ENCODE measurements around the gene SYTL4. TPM values are rescaled to one million over a fixed set of nuclear protein-coding genes. Genes with fewer than 3 reads are reported as not detected.

SYTL4 gene
- total RNA-seq, 1 experiment from 2014 or later: 1.9 TPM

GRCh38 chrX:100642290-100642689 lies 89.6 kb downstream of the SYTL4 start:
- intact Hi-C loops (cut with micrococcal nuclease): no loop called here
- no TSS peak for BruUV-seq (replicated peaks)
- no peak overlapping the region for H3K27ac Mint-ChIP-seq (ENCODE audit: low read depth, unreplicated experiment)
- no peaks in the 10 kb centered on the region for H3K9me3 Mint-ChIP-seq (ENCODE audit: unreplicated experiment)
- H3K36me3 Mint-ChIP-seq (ENCODE audit: insufficient read depth, unreplicated experiment): no peaks in the 10 kb centered on the region
- CTCF ChIA-PET: interaction anchor here (0.5 to 2.0 kb wide), 4 partner anchors 11 to 478 kb away, joined by 3 to 6 read pairs (median 4); no protein-coding TSS in a partner anchor
- DNase-seq (ENCODE audit: unreplicated experiment): peak; percentile 10
- no peak for TF ChIP-seq CTCF (IDR thresholded peaks at IDR 0.05; ENCODE audit: unreplicated experiment)
- POLR2A ChIA-PET: no interaction called here
- H3K4me1 Mint-ChIP-seq (ENCODE audit: insufficient read depth, unreplicated experiment): peaks cover 15% of the 10 kb centered on the region
- no peak overlapping the region for H3K4me3 Mint-ChIP-seq (ENCODE audit: unreplicated experiment)
- H3K27me3 Mint-ChIP-seq (ENCODE audit: insufficient read depth, unreplicated experiment): peaks cover 60% of the 10 kb centered on the region

- TSS peak; percentile 22 for BruUV-seq (replicated peaks)
- Mint-ChIP-seq H3K27me3 (ENCODE audit: insufficient read depth, unreplicated experiment) (peaks cover 24% of the 10 kb centered on the region), H3K27ac (ENCODE audit: low read depth, unreplicated experiment) (peak within 1 kb of the TSS; percentile 86), H3K4me1 (ENCODE audit: insufficient read depth, unreplicated experiment) (no peaks in the 10 kb centered on the region), H3K36me3 (ENCODE audit: insufficient read depth, unreplicated experiment) (peaks cover 13% of the 10 kb centered on the region), H3K4me3 (ENCODE audit: unreplicated experiment) (peak within 1 kb of the TSS; percentile 84), H3K9me3 (ENCODE audit: unreplicated experiment) (no peaks in the 10 kb centered on the region)
- DNase-seq (ENCODE audit: unreplicated experiment): peak; percentile 89
- CTCF ChIA-PET: interaction anchor here (0.6 to 2.5 kb wide), 16 partner anchors 9 to 1407 kb away, joined by 3 to 16 read pairs (median 4); no protein-coding TSS in a partner anchor
- intact Hi-C loops (cut with micrococcal nuclease): loop anchor here (2.0 kb wide), 1 partner anchor 124 kb away; no protein-coding TSS in a partner anchor
- POLR2A ChIA-PET: interaction anchor here (0.6 kb wide), 1 partner anchor 225 kb away, joined by 3 read pairs; no protein-coding TSS in a partner anchor
- TF ChIP-seq CTCF (IDR thresholded peaks at IDR 0.05; ENCODE audit: unreplicated experiment): no peak
Observed at GRCh38 chrX:100636321-100636991, 95.5 kb downstream of the SYTL4 start, which contains the start of gene TSPAN6. Gene TSPAN6 (minus strand): TSS chrX:100636806. CDS start chrX:100636694, 112 bp downstream.

GRCh38 chrX:100635989-100636320 lies 96.0 kb downstream of the SYTL4 start:
- Mint-ChIP-seq H3K9me3 (ENCODE audit: unreplicated experiment) (no peaks in the 10 kb centered on the region), H3K27ac (ENCODE audit: low read depth, unreplicated experiment) (peak overlapping the region; percentile 86), H3K36me3 (ENCODE audit: insufficient read depth, unreplicated experiment) (peaks cover 13% of the 10 kb centered on the region), H3K4me1 (ENCODE audit: insufficient read depth, unreplicated experiment) (no peaks in the 10 kb centered on the region), H3K4me3 (ENCODE audit: unreplicated experiment) (peak overlapping the region; percentile 84), H3K27me3 (ENCODE audit: insufficient read depth, unreplicated experiment) (peaks cover 20% of the 10 kb centered on the region)
- TF ChIP-seq CTCF (IDR thresholded peaks at IDR 0.05; ENCODE audit: unreplicated experiment): no peak
- no TSS peak for BruUV-seq (replicated peaks)
- intact Hi-C loops (cut with micrococcal nuclease): loop anchor here (2.0 kb wide), 1 partner anchor 123 kb away; no protein-coding TSS in a partner anchor
- CTCF ChIA-PET: interaction anchor here (0.6 to 2.5 kb wide), 8 partner anchors 9 to 189 kb away, joined by 3 to 16 read pairs (median 4); no protein-coding TSS in a partner anchor
- DNase-seq (ENCODE audit: unreplicated experiment): no peak
- POLR2A ChIA-PET: interaction anchor here (0.6 kb wide), 1 partner anchor 224 kb away, joined by 3 read pairs; no protein-coding TSS in a partner anchor

- Mint-ChIP-seq H3K27me3 (ENCODE audit: insufficient read depth, unreplicated experiment) (peaks cover 20% of the 10 kb centered on the region), H3K36me3 (ENCODE audit: insufficient read depth, unreplicated experiment) (peaks cover 13% of the 10 kb centered on the region), H3K27ac (ENCODE audit: low read depth, unreplicated experiment) (no peak overlapping the region), H3K4me1 (ENCODE audit: insufficient read depth, unreplicated experiment) (no peaks in the 10 kb centered on the region), H3K9me3 (ENCODE audit: unreplicated experiment) (no peaks in the 10 kb centered on the region), H3K4me3 (ENCODE audit: unreplicated experiment) (no peak overlapping the region)
- TF ChIP-seq CTCF (IDR thresholded peaks at IDR 0.05; ENCODE audit: unreplicated experiment): no peak
- POLR2A ChIA-PET: no interaction called here
- intact Hi-C loops (cut with micrococcal nuclease): no loop called here
- BruUV-seq (replicated peaks): no TSS peak
- CTCF ChIA-PET: no interaction called here
- DNase-seq (ENCODE audit: unreplicated experiment): no peak
Observed at GRCh38 chrX:100635040-100635439, 96.9 kb downstream of the SYTL4 start.

All from MCF 10A (cell line).